HS-5 (cell line): ENCODE measurements around the gene ERFL.
"Not testable (repeated sequence)": the region's sequence is repeated elsewhere in the genome, so short reads cannot be mapped to it uniquely, and the experiment has no call there.

Source experiments
- DNase-seq: peaks from one replicate; pipeline ENCODE4 v3.0.0-alpha.2; 2012; ENCODE audit warnings: low read depth

ERFL gene

GRCh38 chr19:41926763-41927496, 1.3 kb downstream of the ERFL start:
- no peak for DNase-seq

- no peak for DNase-seq
These were observed 2.1 kb downstream of the ERFL start for GRCh38 chr19:41926028-41926762.

GRCh38 chr19:41925208-41926003, 2.8 kb downstream of the ERFL start:
- DNase-seq, result no peak

- no peak for DNase-seq
These were observed 3.8 kb downstream of the ERFL start for GRCh38 chr19:41924151-41925145.

- DNase-seq, result no peak
These were observed 5.0 kb downstream of the ERFL start for GRCh38 chr19:41923045-41923788.

GRCh38 chr19:41922585-41922984, 5.7 kb downstream of the ERFL start:
- DNase-seq, result no peak

GRCh38 chr19:41921577-41922576, 6.4 kb downstream of the ERFL start:
- no peak for DNase-seq

- no peak for DNase-seq
These were observed 7.2 kb downstream of the ERFL start for GRCh38 chr19:41920882-41921576.

GRCh38 chr19:41919948-41920712, 8.1 kb downstream of the ERFL start:
- DNase-seq, result no peak

GRCh38 chr19:41918653-41919244, 9.5 kb downstream of the ERFL start:
- no peak for DNase-seq

- no peak for DNase-seq
These were observed 10.2 kb downstream of the ERFL start for GRCh38 chr19:41918095-41918494.

GRCh38 chr19:41917676-41918075, 10.6 kb downstream of the ERFL start:
- DNase-seq, result no peak

- no peak for DNase-seq
These were observed 12.4 kb downstream of the ERFL start for GRCh38 chr19:41915776-41916414.

- DNase-seq, result no peak
These were observed 13.1 kb downstream of the ERFL start for GRCh38 chr19:41915021-41915775.

GRCh38 chr19:41914424-41914834, 13.8 kb downstream of the ERFL start:
- DNase-seq, result not testable (repeated sequence)
